HEK293T (cell line): ENCODE measurements around the gene PI4K2A.

Source experiments
- ARNT ChIP-seq: fragments of 450-650 bp; IDR thresholded peaks from 2 replicates; pipeline ENCODE4 v1.6.1; 2017; ENCODE audit warnings: mild to moderate bottlenecking
- CTBP1 ChIP-seq: fragments of 450-650 bp; IDR thresholded peaks from 2 replicates; pipeline ENCODE4 v1.6.1; 2016; ENCODE audit warnings: borderline replicate concordance
- ELF4 ChIP-seq: fragments of 450-650 bp; IDR thresholded peaks from 2 replicates; pipeline ENCODE4 v1.6.1; 2017; ENCODE audit warnings: antibody characterized with exemption
- FOXA1 ChIP-seq: fragments of 450-650 bp; IDR thresholded peaks from 2 replicates; pipeline ENCODE4 v1.6.1; 2016; ENCODE audit warnings: mild to moderate bottlenecking
- FOXK2 ChIP-seq: fragments of 450-650 bp; IDR thresholded peaks from 2 replicates; pipeline ENCODE4 v1.6.1; 2016; ENCODE audit warnings: mild to moderate bottlenecking
- L3MBTL2 ChIP-seq: fragments of 450-650 bp; conservative IDR thresholded peaks from 2 replicates; pipeline ENCODE4 v1.6.1; 2016; ENCODE audit warnings: mild to moderate bottlenecking
- LEF1 ChIP-seq: fragments of 450-650 bp; IDR thresholded peaks from 2 replicates; pipeline ENCODE4 v1.6.1; 2017; ENCODE audit warnings: mild to moderate bottlenecking, borderline replicate concordance
- NFRKB ChIP-seq: fragments of 450-650 bp; IDR thresholded peaks from 2 replicates; pipeline ENCODE4 v1.6.1; 2016; ENCODE audit warnings: mild to moderate bottlenecking, moderate library complexity
- PKNOX1 ChIP-seq: fragments of 450-650 bp; IDR thresholded peaks from 2 replicates; pipeline ENCODE4 v1.6.1; 2016
- SP1 ChIP-seq: fragments of 450-650 bp; IDR thresholded peaks from 2 replicates; pipeline ENCODE4 v1.6.1; 2017
- SUZ12 ChIP-seq: fragments of 450-650 bp; IDR thresholded peaks from 2 replicates; pipeline ENCODE4 v1.6.1; 2016; ENCODE audit warnings: mild to moderate bottlenecking
- TARDBP ChIP-seq: fragments of 450-650 bp; IDR thresholded peaks from 2 replicates; pipeline ENCODE4 v1.6.1; 2016

GRCh38 chr10:97683556-97684367, 43.3 kb downstream of the PI4K2A start:
- no peak for TF ChIP-seq ARNT
- no peak for TF ChIP-seq SUZ12
- TF ChIP-seq L3MBTL2, result no peak
- TF ChIP-seq LEF1, result no peak
- no peak for TF ChIP-seq TARDBP
- TF ChIP-seq CTBP1, result no peak
- TF ChIP-seq PKNOX1, result no peak
- TF ChIP-seq NFRKB, result no peak
- no peak for TF ChIP-seq FOXK2
- TF ChIP-seq ELF4, result no peak
- no peak for TF ChIP-seq FOXA1
- no peak for TF ChIP-seq SP1
